T47D (cell line): ENCODE results near the gene CLCN7.

Experiments used
- DNase-seq, 2 experiments: peaks; one replicate each; pipeline versions ENCODE4 v3.0.0 to v3.0.0-alpha.2; 2011 to 2012; ENCODE audit warnings: low read depth in 1 of 2, low spot score in 1 of 2
- JUND ChIP-seq: IDR thresholded peaks from 2 replicates; pipeline ENCODE4 v1.6.1; 2012; ENCODE audit warnings: low read depth
- in situ Hi-C: cut with HindIII; loops from 2 replicates; pipeline ENCODE4 v1.10.0; 2016; ENCODE audit warnings: low sequenced_read_pairs, low pct_unique_long_range_greater_than_20kb

CLCN7 gene

GRCh38 chr16:1509307-1510221 lies 34.7 kb upstream of the CLCN7 start:
- TF ChIP-seq JUND, result no peak
- in situ Hi-C loops, result no loop called here
- no peak for DNase-seq

GRCh38 chr16:1508494-1509187 lies 33.8 kb upstream of the CLCN7 start:
- no peak for DNase-seq
- TF ChIP-seq JUND, result no peak
- in situ Hi-C loops, result no loop called here

- no peak for DNase-seq
- in situ Hi-C loops, result no loop called here
- no peak for TF ChIP-seq JUND
Observed at GRCh38 chr16:1506494-1507213, 31.8 kb upstream of the CLCN7 start.

GRCh38 chr16:1505912-1506311 lies 31.1 kb upstream of the CLCN7 start:
- DNase-seq, result no peak
- in situ Hi-C loops, result no loop called here
- TF ChIP-seq JUND, result no peak

- in situ Hi-C loops, result no loop called here
- TF ChIP-seq JUND, result no peak
- no peak for DNase-seq
Observed at GRCh38 chr16:1505073-1505844, 30.4 kb upstream of the CLCN7 start.

GRCh38 chr16:1503110-1503955 lies 28.5 kb upstream of the CLCN7 start:
- no peak for TF ChIP-seq JUND
- DNase-seq, result no peak
- in situ Hi-C loops, result no loop called here

- in situ Hi-C loops, result no loop called here
- DNase-seq, result no peak
- no peak for TF ChIP-seq JUND
Observed at GRCh38 chr16:1502092-1503004, 27.5 kb upstream of the CLCN7 start.

GRCh38 chr16:1501630-1502029 lies 26.8 kb upstream of the CLCN7 start:
- TF ChIP-seq JUND, result no peak
- DNase-seq, result no peak
- in situ Hi-C loops, result no loop called here

GRCh38 chr16:1500465-1501150 lies 25.8 kb upstream of the CLCN7 start:
- no peak for TF ChIP-seq JUND
- DNase-seq, result no peak
- in situ Hi-C loops, result no loop called here
